ENCODE measurements around the gene GPR107. TPM values are rescaled to one million over a fixed set of nuclear protein-coding genes. Genes with fewer than 3 reads are reported as not detected.
A peak's percentile ranks its signal among the peaks of the same experiment; 100 is the strongest.

GPR107 gene
- total RNA-seq, 2 experiments from 2014 or later = 18.2 to 19.0 TPM

- ATAC-seq (no peak), DNase-seq (no peak)
- Mint-ChIP-seq H3K36me3 (ENCODE audit: low read depth) (peaks cover 7% of the 10 kb centered on the region), H3K27me3 (no peaks in the 10 kb centered on the region), H3K4me1 (ENCODE audit: low read depth) (peaks cover 9% of the 10 kb centered on the region), H3K4me3 (no peak overlapping the region), H3K9me3 (no peaks in the 10 kb centered on the region), H3K27ac (peak overlapping the region; percentile 3)
- no peak for TF ChIP-seq CTCF (IDR thresholded peaks at IDR 0.05)
- ChIA-PET POLR2A (interaction anchor here (0.9 to 1.9 kb wide), 2 partner anchors 10 to 11 kb away, joined by 3 to 6 read pairs; no protein-coding TSS in a partner anchor), CTCF (interaction anchor here (0.8 to 3.6 kb wide), 4 partner anchors 9 to 125 kb away, joined by 3 to 12 read pairs (median 9); no protein-coding TSS in a partner anchor)
- intact Hi-C loops (cut with micrococcal nuclease) = no loop called here
These were observed 64.3 kb downstream of the GPR107 start for GRCh38 chr9:130117816-130118632.

- Mint-ChIP-seq H3K4me1 (ENCODE audit: low read depth) (peaks cover 12% of the 10 kb centered on the region), H3K9me3 (no peaks in the 10 kb centered on the region), H3K27me3 (no peaks in the 10 kb centered on the region), H3K4me3 (no peak overlapping the region), H3K27ac (peak overlapping the region; percentile 3), H3K36me3 (ENCODE audit: low read depth) (peaks cover 11% of the 10 kb centered on the region)
- CTCF ChIA-PET = interaction anchor here (0.8 to 3.6 kb wide), 2 partner anchors 10 to 12 kb away, joined by 3 to 11 read pairs; no protein-coding TSS in a partner anchor
- no peak for TF ChIP-seq CTCF (IDR thresholded peaks at IDR 0.05)
- POLR2A ChIA-PET = interaction anchor here (0.7 to 1.9 kb wide), 3 partner anchors 11 to 234 kb away, joined by 3 to 6 read pairs (median 3); no protein-coding TSS in a partner anchor
- intact Hi-C loops (cut with micrococcal nuclease) = no loop called here
- DNase-seq (no peak), ATAC-seq (no peak)
These were observed 65.3 kb downstream of the GPR107 start for GRCh38 chr9:130118841-130119518.

GRCh38 chr9:130119519-130120298, 66.0 kb downstream of the GPR107 start:
- no peaks in the 10 kb centered on the region for H3K9me3 Mint-ChIP-seq
- POLR2A ChIA-PET = interaction anchor here (0.6 to 1.9 kb wide), 4 partner anchors 10 to 235 kb away, joined by 3 to 6 read pairs (median 3); no protein-coding TSS in a partner anchor
- intact Hi-C loops (cut with micrococcal nuclease) = no loop called here
- H3K27ac Mint-ChIP-seq = peak overlapping the region; percentile 36
- ATAC-seq (no peak), DNase-seq (no peak)
- no peak for TF ChIP-seq CTCF (IDR thresholded peaks at IDR 0.05)
- H3K27me3 Mint-ChIP-seq = no peaks in the 10 kb centered on the region
- no peak overlapping the region for H3K4me3 Mint-ChIP-seq
- H3K36me3 Mint-ChIP-seq (ENCODE audit: low read depth) = peaks cover 18% of the 10 kb centered on the region
- CTCF ChIA-PET = interaction anchor here (0.8 to 3.6 kb wide), 2 partner anchors 10 to 13 kb away, joined by 3 to 11 read pairs; no protein-coding TSS in a partner anchor
- peaks cover 14% of the 10 kb centered on the region for H3K4me1 Mint-ChIP-seq (ENCODE audit: low read depth)

GRCh38 chr9:130120299-130120587, 66.5 kb downstream of the GPR107 start:
- Mint-ChIP-seq H3K9me3 (no peaks in the 10 kb centered on the region), H3K27me3 (no peaks in the 10 kb centered on the region), H3K4me1 (ENCODE audit: low read depth) (peaks cover 14% of the 10 kb centered on the region), H3K36me3 (ENCODE audit: low read depth) (peaks cover 19% of the 10 kb centered on the region), H3K27ac (peak overlapping the region; percentile 36), H3K4me3 (no peak overlapping the region)
- ChIA-PET POLR2A (interaction anchor here (0.6 to 1.2 kb wide), 2 partner anchors 53 to 198 kb away, joined by 3 read pairs; no protein-coding TSS in a partner anchor), CTCF (interaction anchor here (3.6 kb wide), 1 partner anchor 13 kb away, joined by 11 read pairs; no protein-coding TSS in a partner anchor)
- TF ChIP-seq CTCF (IDR thresholded peaks at IDR 0.05) = no peak
- ATAC-seq (peak; percentile 30), DNase-seq (peak; percentile 25)
- intact Hi-C loops (cut with micrococcal nuclease) = no loop called here

All from activated CD8-positive, alpha-beta T cell treated with anti-CD3 and anti-CD28 coated beads for 36 hours (primary cell).